Mucosa of descending colon (tissue), 3 donors: ENCODE results near the gene CNKSR1. TPM values are rescaled to one million over a fixed set of nuclear protein-coding genes. Genes with fewer than 3 reads are reported as not detected.

Experiments used
- ATAC-seq: fragments of 200-7000 bp; cut with Tn5 transposase; one replicate; pipeline ENCODE4 v1.9.1; 2020; ENCODE audit warnings: mild to moderate bottlenecking, moderate library complexity
- DNase-seq, 3 donors: peaks; one replicate each; pipeline ENCODE4 v3.0.0-alpha.2; 2020
- H3K36me3 ChIP-seq: fragments of 200-600 bp; one replicate; pipeline ENCODE4 v1.8.0; 2021; ENCODE audit warnings: low read depth, mild to moderate bottlenecking
- H3K4me1 ChIP-seq: fragments of 200-600 bp; one replicate; pipeline ENCODE4 v1.8.0; 2021; ENCODE audit warnings: low read depth, mild to moderate bottlenecking
- H3K4me3 ChIP-seq: fragments of 200-600 bp; one replicate; pipeline ENCODE4 v1.8.0; 2021; ENCODE audit warnings: mild to moderate bottlenecking
- H3K9me3 ChIP-seq: fragments of 200-600 bp; one replicate; pipeline ENCODE4 v1.8.0; 2021; ENCODE audit warnings: mild to moderate bottlenecking
- intact Hi-C, 2 donors: fragments of 100-400 bp; cut with DNase I in 1 of 2; cut with micrococcal nuclease in 1 of 2; formaldehyde crosslinking; loops; one replicate each; pipeline versions ENCODE4 v1.11.0 to v1.11.1; 2022; cut with DNase I, micrococcal nuclease
- total RNA-seq, 3 donors: library from RNA; stranded (reverse); fragmentation: NEBNext Ultra II Directional in 2 of 3; extraction: Animal tissue kit (Norgen Biotek cat#: 25700) in 2 of 3; gene quantifications; one replicate each; pipeline versions ENCODE4 v1.2.1 to v1.2.4, GENCODE V29; 2021 to 2023
- TF ChIP-seq, protein P1 (sequence below): fragments of 200-600 bp; IDR thresholded peaks from one replicate; pipeline ENCODE4 v1.8.0; 2022; ENCODE audit warnings: antibody characterized with exemption, mild to moderate bottlenecking
- donor health status: DM: no; HTN: no; CAD: no; lungs with moderate emphysema.
- donor health status: DM: no; HTN: no; CAD: no.
- donor health status: DM: no; HTN: yes; CAD: no.

Gene CNKSR1
- total RNA-seq, 3 donors from 2014 or later = 19.6 to 65.7 (median 38.6) TPM

DNA sequence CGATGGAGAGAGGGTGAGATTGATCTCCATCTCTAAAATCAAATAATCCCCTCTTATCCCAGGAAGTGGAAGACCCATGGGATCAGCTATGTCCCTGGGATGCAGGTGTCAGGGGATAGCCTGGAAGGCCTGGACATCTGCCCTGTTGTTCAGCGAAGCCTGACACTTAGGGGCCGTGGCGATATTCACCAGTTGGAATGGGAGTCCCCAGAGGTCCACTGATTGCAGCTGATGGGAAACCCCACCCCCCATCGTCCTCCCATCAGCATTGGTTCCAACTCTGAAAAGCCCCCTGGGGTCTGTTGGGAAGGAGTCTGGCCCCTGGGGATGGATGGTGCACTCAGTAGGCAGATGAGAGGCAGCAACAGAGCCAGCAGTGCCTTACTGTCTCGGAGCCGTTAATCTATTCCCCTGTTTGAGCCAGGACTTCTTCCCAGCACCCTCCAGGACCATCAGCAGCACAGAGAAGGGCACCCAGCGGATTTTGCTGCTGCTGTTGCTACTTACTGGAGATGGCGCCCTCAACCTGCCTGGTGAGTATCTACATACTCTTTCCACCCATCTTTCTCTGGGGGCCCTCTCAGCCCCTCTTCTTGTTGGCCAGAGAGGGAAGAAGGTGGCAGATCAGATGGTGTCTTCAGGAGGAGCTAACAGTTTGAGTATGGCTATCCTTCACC is 26.5 kb downstream of the CNKSR1 start:
- TF ChIP-seq, protein P1, sequence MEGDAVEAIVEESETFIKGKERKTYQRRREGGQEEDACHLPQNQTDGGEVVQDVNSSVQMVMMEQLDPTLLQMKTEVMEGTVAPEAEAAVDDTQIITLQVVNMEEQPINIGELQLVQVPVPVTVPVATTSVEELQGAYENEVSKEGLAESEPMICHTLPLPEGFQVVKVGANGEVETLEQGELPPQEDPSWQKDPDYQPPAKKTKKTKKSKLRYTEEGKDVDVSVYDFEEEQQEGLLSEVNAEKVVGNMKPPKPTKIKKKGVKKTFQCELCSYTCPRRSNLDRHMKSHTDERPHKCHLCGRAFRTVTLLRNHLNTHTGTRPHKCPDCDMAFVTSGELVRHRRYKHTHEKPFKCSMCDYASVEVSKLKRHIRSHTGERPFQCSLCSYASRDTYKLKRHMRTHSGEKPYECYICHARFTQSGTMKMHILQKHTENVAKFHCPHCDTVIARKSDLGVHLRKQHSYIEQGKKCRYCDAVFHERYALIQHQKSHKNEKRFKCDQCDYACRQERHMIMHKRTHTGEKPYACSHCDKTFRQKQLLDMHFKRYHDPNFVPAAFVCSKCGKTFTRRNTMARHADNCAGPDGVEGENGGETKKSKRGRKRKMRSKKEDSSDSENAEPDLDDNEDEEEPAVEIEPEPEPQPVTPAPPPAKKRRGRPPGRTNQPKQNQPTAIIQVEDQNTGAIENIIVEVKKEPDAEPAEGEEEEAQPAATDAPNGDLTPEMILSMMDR = no peak
- DNase-seq (no peak), ATAC-seq (no peak)
- H3K9me3 ChIP-seq = no peaks in the 10 kb centered on the region
- no peaks in the 10 kb centered on the region for H3K36me3 ChIP-seq
- H3K4me3 ChIP-seq = no peak overlapping the region
- H3K4me1 ChIP-seq = no peaks in the 10 kb centered on the region
- intact Hi-C loops = no loop called here

DNA sequence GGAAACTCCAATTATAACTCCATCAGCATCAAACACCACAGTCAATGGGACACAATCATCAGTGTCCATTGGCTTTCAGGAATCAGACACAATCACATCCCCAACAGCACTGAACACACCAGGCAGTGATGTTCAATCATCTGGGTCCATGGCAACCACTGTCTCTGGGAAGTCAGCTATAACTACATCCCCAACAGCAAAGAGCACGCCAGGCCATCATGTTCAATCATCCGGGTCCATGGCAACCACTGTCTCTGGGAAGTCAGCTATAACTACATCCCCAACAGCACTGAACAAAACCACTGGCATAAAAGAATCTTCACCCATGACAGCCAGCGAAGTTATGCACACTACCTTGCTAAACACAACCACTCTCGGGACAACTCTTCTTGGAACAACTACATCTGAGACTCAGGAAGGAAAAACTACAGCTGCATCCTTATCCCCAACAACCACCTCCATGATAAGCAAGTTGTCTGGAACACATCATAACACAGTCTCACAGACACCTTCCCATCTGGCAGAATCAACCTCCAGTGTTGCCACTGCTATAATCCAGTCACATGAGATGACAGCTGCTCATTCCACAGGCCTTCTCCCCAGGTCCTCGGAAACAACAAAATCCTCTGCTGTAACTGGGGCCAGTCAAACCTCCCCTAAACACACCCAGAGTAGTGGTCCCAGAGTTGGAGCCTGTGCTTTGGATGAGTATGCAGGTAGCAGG is 33.0 kb downstream of the CNKSR1 start:
- Histone ChIP-seq H3K4me3 (no peak overlapping the region), H3K36me3 (no peaks in the 10 kb centered on the region), H3K9me3 (no peaks in the 10 kb centered on the region), H3K4me1 (no peaks in the 10 kb centered on the region)
- ATAC-seq (no peak), DNase-seq (no peak)
- intact Hi-C loops = no loop called here
- TF ChIP-seq, protein P1 = no peak

DNA sequence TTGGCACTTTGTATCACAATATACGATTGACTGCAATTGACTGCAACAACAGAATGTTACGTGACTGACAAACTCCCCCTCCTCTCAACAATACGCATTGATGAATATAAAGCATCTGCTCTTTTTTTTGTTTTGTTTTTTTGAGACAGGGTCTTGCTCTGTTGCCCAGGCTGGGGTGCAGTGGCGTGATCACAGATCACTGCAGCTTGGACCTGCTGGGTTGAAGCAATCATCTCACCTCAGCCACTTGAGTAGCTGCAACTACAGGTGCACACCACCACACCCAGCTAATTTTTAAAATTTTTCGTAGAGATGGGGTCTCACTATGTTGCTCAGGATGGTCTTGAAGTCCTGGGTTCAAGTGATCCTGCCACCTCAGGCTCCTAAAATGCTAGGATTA is 35.4 kb downstream of the CNKSR1 start:
- no peak for DNase-seq
- no peak for ATAC-seq
- Histone ChIP-seq H3K4me1 (no peaks in the 10 kb centered on the region), H3K9me3 (no peaks in the 10 kb centered on the region), H3K36me3 (no peaks in the 10 kb centered on the region), H3K4me3 (no peak overlapping the region)
- TF ChIP-seq, protein P1 = no peak
- intact Hi-C loops = no loop called here

DNA sequence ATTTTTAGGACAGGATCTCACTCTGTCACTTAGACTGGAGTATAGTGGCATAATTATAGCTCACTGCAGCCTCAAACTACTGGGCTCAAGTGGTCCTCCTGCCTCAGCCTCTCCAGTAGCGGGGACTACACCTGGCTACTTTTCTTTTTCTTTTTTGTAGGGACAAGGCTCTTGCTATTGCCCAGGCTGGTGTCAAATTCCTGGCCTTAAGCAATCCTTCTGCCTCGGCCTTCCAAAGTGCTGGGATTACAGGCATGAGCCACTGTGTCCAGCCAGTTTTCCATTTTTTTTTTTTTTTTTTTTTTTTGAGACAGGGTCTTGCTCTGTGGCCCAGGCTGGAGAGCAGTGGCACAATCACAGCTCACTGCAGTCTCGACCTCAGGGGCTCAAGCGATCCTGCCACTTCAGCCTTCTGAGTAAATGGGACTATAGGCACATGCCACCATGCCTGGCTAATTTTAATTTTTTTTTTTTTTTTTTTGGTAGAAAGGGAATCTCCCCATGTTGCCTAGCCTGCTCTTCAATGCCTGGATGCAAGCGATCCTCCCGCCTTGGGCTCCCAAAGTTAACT is 36.1 kb downstream of the CNKSR1 start:
- H3K4me3 ChIP-seq = no peak overlapping the region
- no peaks in the 10 kb centered on the region for H3K4me1 ChIP-seq
- DNase-seq (no peak), ATAC-seq (no peak)
- H3K36me3 ChIP-seq = no peaks in the 10 kb centered on the region
- TF ChIP-seq, protein P1 = no peak
- intact Hi-C loops = no loop called here
- no peaks in the 10 kb centered on the region for H3K9me3 ChIP-seq

DNA sequence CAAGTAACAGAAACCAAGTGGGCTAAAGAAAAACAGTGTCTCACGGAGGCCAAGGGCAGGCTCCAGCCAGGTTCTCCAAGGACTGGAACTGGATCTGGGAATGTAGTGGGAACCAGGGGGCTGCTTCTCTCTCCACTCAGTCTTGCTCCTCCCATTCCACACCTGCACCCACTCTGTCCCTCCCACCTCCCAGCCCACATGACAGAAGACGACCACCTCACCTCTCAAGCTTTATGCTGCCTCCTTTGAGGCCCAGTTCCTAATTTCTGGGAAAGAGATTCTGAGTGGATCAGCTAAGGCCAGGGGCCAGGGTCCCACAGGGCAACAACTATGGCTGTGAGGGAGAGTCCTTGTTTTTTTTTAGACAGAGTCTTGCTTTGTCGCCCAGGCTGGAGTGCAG is 38.0 kb downstream of the CNKSR1 start:
- no peaks in the 10 kb centered on the region for H3K9me3 ChIP-seq
- no peak for ATAC-seq
- no peaks in the 10 kb centered on the region for H3K36me3 ChIP-seq
- H3K4me1 ChIP-seq = no peaks in the 10 kb centered on the region
- no peak for DNase-seq
- TF ChIP-seq, protein P1 = no peak
- intact Hi-C loops = no loop called here
- no peak overlapping the region for H3K4me3 ChIP-seq
